Neural cell (in vitro differentiated cells): ENCODE results near the gene HSBP1L1. TPM values are rescaled to one million over a fixed set of nuclear protein-coding genes. Genes with fewer than 3 reads are reported as not detected.

ENCODE experiments used
- H2AFZ ChIP-seq: fragments of 200-600, 300-800 bp; sonication (generic), shearing (Covaris generic); 2 replicates; pipeline ENCODE4 v1.6.0; 2014; ENCODE audit warnings: low read depth, mild to moderate bottlenecking, antibody characterized with exemption, low read length, moderate library complexity
- H3F3A ChIP-seq: fragments of 200-600 bp; shearing (Covaris generic); 2 replicates; pipeline ENCODE4 v1.6.1; 2016; ENCODE audit warnings: mild to moderate bottlenecking, moderate library complexity, mixed read lengths, antibody characterized with exemption, low read length; ENCODE audit not compliant: insufficient read depth, poor library complexity, severe bottlenecking
- H3K27ac ChIP-seq: fragments of 200-600, 300-800 bp; sonication (generic), shearing (Covaris generic); 2 replicates; pipeline ENCODE4 v1.5.1; 2014; ENCODE audit warnings: mild to moderate bottlenecking, low read length, moderate library complexity
- H3K27me3 ChIP-seq: fragments of 300-800, 200-600 bp; sonication (generic), shearing (Covaris generic); 2 replicates; pipeline ENCODE4 v1.6.0; 2014; ENCODE audit warnings: mild to moderate bottlenecking, low read depth, low read length, moderate library complexity; ENCODE audit not compliant: insufficient read depth
- H3K36me3 ChIP-seq: fragments of 300-800, 200-600 bp; sonication (generic), shearing (Covaris generic); 2 replicates; pipeline ENCODE4 v1.5.1; 2014; ENCODE audit warnings: mild to moderate bottlenecking, antibody characterized with exemption, low read length, moderate library complexity; ENCODE audit not compliant: insufficient read depth
- H3K4me2 ChIP-seq: fragments of 300-800, 200-600 bp; sonication (generic), shearing (Covaris generic); 2 replicates; pipeline ENCODE4 v1.6.0; 2014; ENCODE audit warnings: mild to moderate bottlenecking, low read length
- H3K4me3 ChIP-seq: fragments of 300-800, 200-600 bp; sonication (generic), shearing (Covaris generic); 2 replicates; pipeline ENCODE4 v1.5.1; 2014; ENCODE audit warnings: mild to moderate bottlenecking, low read length, moderate library complexity
- H3K79me2 ChIP-seq: fragments of 200-600 bp; shearing (Covaris generic); replicated peaks from 2 replicates; pipeline ENCODE4 v1.6.0; 2014; ENCODE audit warnings: mild to moderate bottlenecking, low read length, moderate library complexity; ENCODE audit not compliant: insufficient read depth
- H3K9ac ChIP-seq: fragments of 300-800, 200-600 bp; sonication (generic), shearing (Covaris generic); 2 replicates; pipeline ENCODE4 v1.6.1; 2016; ENCODE audit warnings: mild to moderate bottlenecking, low read length, mixed read lengths
- H3K9me2 ChIP-seq: fragments of 200-600 bp; shearing (Covaris generic); 2 replicates; pipeline ENCODE4 v1.6.1; 2016; ENCODE audit warnings: mild to moderate bottlenecking, low read length, mixed read lengths; ENCODE audit not compliant: insufficient read depth
- H3K9me3 ChIP-seq: fragments of 200-600, 300-800 bp; sonication (generic), shearing (Covaris generic); 2 replicates; pipeline ENCODE4 v1.6.1; 2016; ENCODE audit warnings: mild to moderate bottlenecking, mixed run types, low read length, moderate library complexity, mixed read lengths
- H4K20me1 ChIP-seq: fragments of 200-600 bp; shearing (Covaris generic); 2 replicates; pipeline ENCODE4 v1.6.1; 2016; ENCODE audit warnings: mild to moderate bottlenecking, mixed run types; ENCODE audit not compliant: insufficient read depth
- CTCF ChIP-seq: fragments of 450-650 bp; IDR thresholded peaks from 2 replicates; pipeline ENCODE4 v1.5.1; 2014; ENCODE audit warnings: antibody characterized with exemption, mild to moderate bottlenecking, moderate library complexity; ENCODE audit not compliant: poor library complexity, severe bottlenecking
- EP300 ChIP-seq: fragments of 450-650 bp; conservative IDR thresholded peaks from 2 replicates; pipeline ENCODE4 v1.6.1; 2014; ENCODE audit warnings: antibody characterized with exemption, mild to moderate bottlenecking, moderate library complexity; ENCODE audit not compliant: poor library complexity, severe bottlenecking
- EZH2 ChIP-seq: fragments of 200-600, 300-800 bp; shearing (Covaris generic), sonication (generic); IDR thresholded peaks from 2 replicates; pipeline ENCODE4 v1.6.1; 2014; ENCODE audit warnings: antibody characterized with exemption, low read length, borderline replicate concordance, mild to moderate bottlenecking; ENCODE audit not compliant: insufficient read depth, poor library complexity, severe bottlenecking
- MXI1 ChIP-seq: fragments of 450-650 bp; conservative IDR thresholded peaks from 2 replicates; pipeline ENCODE4 v1.6.1; 2014; ENCODE audit warnings: antibody characterized with exemption, mild to moderate bottlenecking; ENCODE audit not compliant: poor library complexity, severe bottlenecking
- POLR2AphosphoS5 ChIP-seq: IDR thresholded peaks from 2 replicates; pipeline ENCODE4 v1.6.1; 2012
- RAD21 ChIP-seq: fragments of 450-650 bp; conservative IDR thresholded peaks from 2 replicates; pipeline ENCODE4 v1.6.1; 2014; ENCODE audit warnings: antibody characterized with exemption, mild to moderate bottlenecking, moderate library complexity
- SMC3 ChIP-seq: fragments of 450-650 bp; conservative IDR thresholded peaks from 2 replicates; pipeline ENCODE4 v1.6.1; 2014; ENCODE audit warnings: antibody characterized with exemption, mild to moderate bottlenecking, moderate library complexity; ENCODE audit not compliant: poor library complexity
- TAF1 ChIP-seq: IDR thresholded peaks from 2 replicates; pipeline ENCODE4 v1.6.1; 2012; ENCODE audit warnings: low read depth
- polyA plus RNA-seq: library from polyadenylated mRNA; depleted of rRNA; stranded (reverse); fragments of >200 nt; gene quantifications from 2 replicates; pipeline ENCODE4 v1.2.3, GENCODE V29; 2014
- TF ChIP-seq, protein P1 (sequence below): IDR thresholded peaks from 2 replicates; pipeline ENCODE4 v1.6.1; 2012; ENCODE audit warnings: borderline replicate concordance

HSBP1L1 gene
- polyA plus RNA-seq, 1 donor from 2014 or later, result 0.84 TPM

- peak overlapping the region; percentile 39 for H3K4me2 ChIP-seq
- H3K4me3 ChIP-seq, result peak overlapping the region; percentile 93
These were observed 11.4 kb upstream of the HSBP1L1 start for GRCh38 chr18:79952996-79953559.

GRCh38 chr18:79953971-79954651 is 10.3 kb upstream of the HSBP1L1 start:
- Histone ChIP-seq H3K9me3 (no peaks in the 10 kb centered on the region), H3K36me3 (no peaks in the 10 kb centered on the region), H3K9me2 (no peaks in the 10 kb centered on the region), H3K4me3 (no peak overlapping the region), H3K27me3 (no peaks in the 10 kb centered on the region), H3K79me2 (peaks cover 12% of the 10 kb centered on the region), H4K20me1 (peaks cover 4% of the 10 kb centered on the region), H2AFZ (no peak overlapping the region), H3K4me2 (no peak overlapping the region), H3F3A (no peaks in the 10 kb centered on the region), H3K27ac (no peak overlapping the region), H3K9ac (no peak overlapping the region)
- TF ChIP-seq EZH2 (no peak), CTCF (no peak), POLR2AphosphoS5 (no peak), RAD21 (no peak), SMC3 (no peak), EP300 (no peak), TAF1 (no peak)
- TF ChIP-seq, protein P1, sequence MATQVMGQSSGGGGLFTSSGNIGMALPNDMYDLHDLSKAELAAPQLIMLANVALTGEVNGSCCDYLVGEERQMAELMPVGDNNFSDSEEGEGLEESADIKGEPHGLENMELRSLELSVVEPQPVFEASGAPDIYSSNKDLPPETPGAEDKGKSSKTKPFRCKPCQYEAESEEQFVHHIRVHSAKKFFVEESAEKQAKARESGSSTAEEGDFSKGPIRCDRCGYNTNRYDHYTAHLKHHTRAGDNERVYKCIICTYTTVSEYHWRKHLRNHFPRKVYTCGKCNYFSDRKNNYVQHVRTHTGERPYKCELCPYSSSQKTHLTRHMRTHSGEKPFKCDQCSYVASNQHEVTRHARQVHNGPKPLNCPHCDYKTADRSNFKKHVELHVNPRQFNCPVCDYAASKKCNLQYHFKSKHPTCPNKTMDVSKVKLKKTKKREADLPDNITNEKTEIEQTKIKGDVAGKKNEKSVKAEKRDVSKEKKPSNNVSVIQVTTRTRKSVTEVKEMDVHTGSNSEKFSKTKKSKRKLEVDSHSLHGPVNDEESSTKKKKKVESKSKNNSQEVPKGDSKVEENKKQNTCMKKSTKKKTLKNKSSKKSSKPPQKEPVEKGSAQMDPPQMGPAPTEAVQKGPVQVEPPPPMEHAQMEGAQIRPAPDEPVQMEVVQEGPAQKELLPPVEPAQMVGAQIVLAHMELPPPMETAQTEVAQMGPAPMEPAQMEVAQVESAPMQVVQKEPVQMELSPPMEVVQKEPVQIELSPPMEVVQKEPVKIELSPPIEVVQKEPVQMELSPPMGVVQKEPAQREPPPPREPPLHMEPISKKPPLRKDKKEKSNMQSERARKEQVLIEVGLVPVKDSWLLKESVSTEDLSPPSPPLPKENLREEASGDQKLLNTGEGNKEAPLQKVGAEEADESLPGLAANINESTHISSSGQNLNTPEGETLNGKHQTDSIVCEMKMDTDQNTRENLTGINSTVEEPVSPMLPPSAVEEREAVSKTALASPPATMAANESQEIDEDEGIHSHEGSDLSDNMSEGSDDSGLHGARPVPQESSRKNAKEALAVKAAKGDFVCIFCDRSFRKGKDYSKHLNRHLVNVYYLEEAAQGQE, result no peak

More at GRCh38 chr18:79952996-79953559, 11.4 kb upstream of the HSBP1L1 start:
- Histone ChIP-seq H3K9me3 (no peaks in the 10 kb centered on the region), H3F3A (no peaks in the 10 kb centered on the region), H3K27ac (no peak overlapping the region), H3K9ac (peak overlapping the region; percentile 85), H3K9me2 (no peaks in the 10 kb centered on the region), H3K79me2 (peaks cover 22% of the 10 kb centered on the region), H2AFZ (no peak overlapping the region), H3K36me3 (no peaks in the 10 kb centered on the region), H4K20me1 (peaks cover 4% of the 10 kb centered on the region), H3K27me3 (no peaks in the 10 kb centered on the region)
- TF ChIP-seq SMC3, result no peak
- no peak for TF ChIP-seq EZH2
- TF ChIP-seq MXI1, result no peak
- TF ChIP-seq RAD21, result no peak
- TF ChIP-seq, protein P1, result no peak
